Dermis blood vessel endothelial cell (primary cell): Measurements from ENCODE around the gene USP40. TPM values are rescaled to one million over a fixed set of nuclear protein-coding genes. Genes with fewer than 3 reads are reported as not detected.

Source experiments
- DNase-seq: peaks from one replicate; pipeline ENCODE4 v3.0.0; 2010
- total RNA-seq: library from RNA; depleted of rRNA; stranded (reverse); fragments of >200 nt; gene quantifications from 2 replicates; pipeline ENCODE4 v1.2.3, GENCODE V29; 2014

The USP40 gene
- total RNA-seq, 1 donor from 2014 or later = 21.3 TPM

GRCh38 chr2:233497692-233498091 is 68.9 kb downstream of the USP40 start:
- no peak for DNase-seq

- no peak for DNase-seq
These were observed 70.8 kb downstream of the USP40 start for GRCh38 chr2:233495503-233496496.

- no peak for DNase-seq
These were observed 73.8 kb downstream of the USP40 start for GRCh38 chr2:233492751-233493150.

- DNase-seq = no peak
These were observed 74.5 kb downstream of the USP40 start for GRCh38 chr2:233492078-233492477.

GRCh38 chr2:233491326-233491725 is 75.3 kb downstream of the USP40 start:
- DNase-seq = no peak

- DNase-seq = no peak
These were observed 75.8 kb downstream of the USP40 start for GRCh38 chr2:233490831-233491230.

- DNase-seq = no peak
These were observed 76.9 kb downstream of the USP40 start for GRCh38 chr2:233489666-233490065.

- DNase-seq = no peak
These were observed 77.4 kb downstream of the USP40 start for GRCh38 chr2:233489143-233489542.

GRCh38 chr2:233487748-233488345 is 78.7 kb downstream of the USP40 start:
- DNase-seq = no peak

GRCh38 chr2:233486778-233487552 is 79.6 kb downstream of the USP40 start:
- peak; percentile 74 for DNase-seq

GRCh38 chr2:233486357-233486756 is 80.2 kb downstream of the USP40 start:
- DNase-seq = peak; percentile 34

GRCh38 chr2:233485726-233486125 is 80.9 kb downstream of the USP40 start:
- no peak for DNase-seq

- peak; percentile 34 for DNase-seq
These were observed 84.0 kb downstream of the USP40 start for GRCh38 chr2:233482616-233483015.

- DNase-seq = no peak
These were observed 85.0 kb downstream of the USP40 start for GRCh38 chr2:233481368-233482142.

GRCh38 chr2:233480490-233481202 is 85.9 kb downstream of the USP40 start:
- peak; percentile 39 for DNase-seq

- DNase-seq = no peak
These were observed 86.7 kb downstream of the USP40 start for GRCh38 chr2:233479616-233480489.

- no peak for DNase-seq
These were observed 88.8 kb downstream of the USP40 start for GRCh38 chr2:233477548-233478433.

GRCh38 chr2:233476651-233477547 is 89.7 kb downstream of the USP40 start:
- no peak for DNase-seq

GRCh38 chr2:233476063-233476410 is 90.5 kb downstream of the USP40 start:
- DNase-seq = no peak
